ENCODE measurements around the gene PTPRZ1. TPM values are rescaled to one million over a fixed set of nuclear protein-coding genes. Genes with fewer than 3 reads are reported as not detected.

The PTPRZ1 gene
- total RNA-seq, 1 experiment from 2014 or later: not detected

DNA sequence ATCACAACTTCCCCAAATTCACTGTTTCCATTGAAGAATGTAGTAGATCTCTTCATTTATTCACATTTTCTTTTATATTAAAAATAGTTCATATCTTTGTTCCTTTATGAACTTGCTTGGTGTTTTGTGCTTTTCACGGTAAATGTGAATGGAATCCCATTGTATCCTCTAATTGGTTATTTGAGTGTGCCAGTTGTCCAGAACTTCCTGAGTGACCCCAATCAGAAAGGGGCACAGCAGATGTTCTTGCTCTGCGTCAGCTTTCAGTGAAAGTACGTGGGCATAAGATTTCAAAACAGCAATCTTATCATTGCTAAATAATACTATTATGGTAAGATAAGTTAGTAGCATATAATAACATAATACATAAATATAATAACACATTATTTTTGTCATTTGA is 47.0 kb downstream of the PTPRZ1 start:
- Histone ChIP-seq H3K9ac (ENCODE audit: low read length) (no peak overlapping the region), H3K27me3 (ENCODE audit: low read length) (peaks cover 27% of the 10 kb centered on the region), H3K4me2 (ENCODE audit: low read length) (no peak overlapping the region), H3K4me1 (ENCODE audit: insufficient read depth, low read length) (no peaks in the 10 kb centered on the region), H3K36me3 (ENCODE audit: low read depth, low read length) (no peaks in the 10 kb centered on the region), H3K27ac (ENCODE audit: low read length) (no peak overlapping the region), H3K9me2 (replicated peaks; ENCODE audit: low read length) (no peaks in the 10 kb centered on the region), H3K9me3 (ENCODE audit: low read length) (no peaks in the 10 kb centered on the region), H3F3A (ENCODE audit: low read length, unreplicated experiment) (no peaks in the 10 kb centered on the region), H3K4me3 (ENCODE audit: low read length) (no peak overlapping the region), H4K20me1 (ENCODE audit: low read length) (no peaks in the 10 kb centered on the region), H3K79me2 (ENCODE audit: low read length) (no peaks in the 10 kb centered on the region), H2AFZ (ENCODE audit: low read length) (no peak overlapping the region)
- TF ChIP-seq EZH2 (IDR thresholded peaks at IDR 0.05; ENCODE audit: low read length, unreplicated experiment): no peak
- TF ChIP-seq, protein P1, sequence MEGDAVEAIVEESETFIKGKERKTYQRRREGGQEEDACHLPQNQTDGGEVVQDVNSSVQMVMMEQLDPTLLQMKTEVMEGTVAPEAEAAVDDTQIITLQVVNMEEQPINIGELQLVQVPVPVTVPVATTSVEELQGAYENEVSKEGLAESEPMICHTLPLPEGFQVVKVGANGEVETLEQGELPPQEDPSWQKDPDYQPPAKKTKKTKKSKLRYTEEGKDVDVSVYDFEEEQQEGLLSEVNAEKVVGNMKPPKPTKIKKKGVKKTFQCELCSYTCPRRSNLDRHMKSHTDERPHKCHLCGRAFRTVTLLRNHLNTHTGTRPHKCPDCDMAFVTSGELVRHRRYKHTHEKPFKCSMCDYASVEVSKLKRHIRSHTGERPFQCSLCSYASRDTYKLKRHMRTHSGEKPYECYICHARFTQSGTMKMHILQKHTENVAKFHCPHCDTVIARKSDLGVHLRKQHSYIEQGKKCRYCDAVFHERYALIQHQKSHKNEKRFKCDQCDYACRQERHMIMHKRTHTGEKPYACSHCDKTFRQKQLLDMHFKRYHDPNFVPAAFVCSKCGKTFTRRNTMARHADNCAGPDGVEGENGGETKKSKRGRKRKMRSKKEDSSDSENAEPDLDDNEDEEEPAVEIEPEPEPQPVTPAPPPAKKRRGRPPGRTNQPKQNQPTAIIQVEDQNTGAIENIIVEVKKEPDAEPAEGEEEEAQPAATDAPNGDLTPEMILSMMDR (conservative IDR thresholded peaks at IDR 0.05; ENCODE audit: low read depth, low read length): no peak
- TF ChIP-seq EZH2phosphoT487 (IDR thresholded peaks at IDR 0.05; ENCODE audit: borderline replicate concordance, low read length): no peak
- ChIA-PET POLR2A (ENCODE audit: unreplicated experiment) (no interaction called here), CTCF (no interaction called here)
- no peak for ATAC-seq
- no TSS peak for BruUV-seq (replicated peaks)
- no peak for DNase-seq
- intact Hi-C loops (cut with micrococcal nuclease): no loop called here

DNA sequence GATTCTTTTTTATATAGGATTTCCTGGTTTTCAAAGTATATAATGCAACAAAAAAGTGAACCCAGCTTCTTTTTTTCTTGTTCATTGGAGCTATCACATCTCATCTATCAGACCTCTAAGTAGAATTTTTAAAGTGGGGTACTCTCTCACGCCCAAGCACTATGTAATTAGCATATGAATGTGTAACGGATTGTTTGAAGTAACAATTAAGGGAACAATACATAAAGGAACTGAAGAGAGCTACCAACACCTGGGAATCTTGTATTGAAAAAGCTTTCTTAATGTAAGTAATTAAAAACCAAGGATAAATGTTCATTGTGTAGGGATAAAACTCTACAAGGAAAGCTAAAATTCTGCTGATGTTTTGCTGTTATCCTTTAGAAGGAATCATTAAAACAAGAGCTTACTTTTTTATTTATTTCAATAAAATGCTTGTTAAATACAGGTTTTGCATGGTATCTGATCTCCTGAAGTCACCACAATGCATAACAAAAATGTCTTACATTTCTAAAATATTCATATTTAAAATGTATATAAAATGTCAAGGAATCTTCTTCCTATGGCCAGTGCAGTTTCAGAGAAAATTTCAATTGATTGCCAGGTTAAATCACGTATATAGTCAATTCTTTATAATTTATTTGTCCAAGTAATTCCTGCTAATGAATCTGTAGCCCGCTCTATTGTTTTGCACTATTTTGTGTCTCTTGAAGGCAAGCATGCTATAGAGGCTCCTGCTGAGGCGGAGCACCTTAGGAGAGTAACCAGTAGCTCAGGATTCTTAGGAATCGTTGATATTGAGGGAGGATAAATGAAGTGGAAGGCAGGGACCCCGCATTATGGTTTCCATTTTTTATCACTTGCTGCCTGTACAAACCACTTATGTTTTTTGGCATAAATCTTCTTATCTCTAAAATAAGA is 51.6 kb downstream of the PTPRZ1 start:
- ChIA-PET CTCF (no interaction called here), POLR2A (ENCODE audit: unreplicated experiment) (interaction anchor here (0.7 kb wide), 1 partner anchor 286 kb away, joined by 4 read pairs; no protein-coding TSS in a partner anchor)
- no peak for TF ChIP-seq EZH2phosphoT487 (IDR thresholded peaks at IDR 0.05; ENCODE audit: borderline replicate concordance, low read length)
- no peak for TF ChIP-seq EZH2 (IDR thresholded peaks at IDR 0.05; ENCODE audit: low read length, unreplicated experiment)
- TF ChIP-seq, protein P1 (conservative IDR thresholded peaks at IDR 0.05; ENCODE audit: low read depth, low read length): no peak
- Histone ChIP-seq H3F3A (ENCODE audit: low read length, unreplicated experiment) (no peaks in the 10 kb centered on the region), H3K79me2 (ENCODE audit: low read length) (no peaks in the 10 kb centered on the region), H3K27ac (ENCODE audit: low read length) (no peak overlapping the region), H3K36me3 (ENCODE audit: low read depth, low read length) (no peaks in the 10 kb centered on the region), H3K9ac (ENCODE audit: low read length) (no peak overlapping the region), H3K4me2 (ENCODE audit: low read length) (no peak overlapping the region), H4K20me1 (ENCODE audit: low read length) (no peaks in the 10 kb centered on the region), H3K9me2 (replicated peaks; ENCODE audit: low read length) (no peaks in the 10 kb centered on the region), H3K4me3 (ENCODE audit: low read length) (no peak overlapping the region), H3K27me3 (ENCODE audit: low read length) (peaks cover 22% of the 10 kb centered on the region), H2AFZ (ENCODE audit: low read length) (no peak overlapping the region), H3K9me3 (ENCODE audit: low read length) (no peaks in the 10 kb centered on the region), H3K4me1 (ENCODE audit: insufficient read depth, low read length) (no peaks in the 10 kb centered on the region)
- BruUV-seq (replicated peaks): no TSS peak
- DNase-seq (no peak), ATAC-seq (no peak)
- intact Hi-C loops (cut with micrococcal nuclease): no loop called here
